ENCODE measurements around the gene NRXN3.

Gene NRXN3

DNA sequence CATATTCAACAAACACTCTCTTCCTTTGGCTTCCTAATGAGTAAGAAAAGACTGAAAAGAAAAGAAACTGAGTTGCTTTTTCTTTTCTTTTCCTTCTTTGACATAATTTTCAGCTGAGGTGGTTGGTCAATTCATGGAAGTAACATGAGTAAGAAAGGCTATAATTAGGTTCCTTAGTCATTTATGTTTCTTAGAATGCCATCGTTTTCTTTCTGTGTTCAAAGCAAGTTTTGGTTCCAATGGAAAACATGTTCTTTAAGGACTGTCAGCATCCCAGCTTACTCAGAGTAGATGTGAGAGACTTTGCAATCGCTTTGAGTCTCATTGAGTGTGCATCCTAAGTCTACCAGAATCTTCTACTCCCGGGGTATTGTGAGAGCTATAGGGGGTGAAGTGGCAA lies 1158.7 kb downstream of the NRXN3 start:
- Histone ChIP-seq H3K27me3 (ENCODE audit: insufficient read depth, low read length) (no peaks in the 10 kb centered on the region), H3K4me2 (ENCODE audit: low read length) (no peak overlapping the region)
- TF ChIP-seq, protein P1, sequence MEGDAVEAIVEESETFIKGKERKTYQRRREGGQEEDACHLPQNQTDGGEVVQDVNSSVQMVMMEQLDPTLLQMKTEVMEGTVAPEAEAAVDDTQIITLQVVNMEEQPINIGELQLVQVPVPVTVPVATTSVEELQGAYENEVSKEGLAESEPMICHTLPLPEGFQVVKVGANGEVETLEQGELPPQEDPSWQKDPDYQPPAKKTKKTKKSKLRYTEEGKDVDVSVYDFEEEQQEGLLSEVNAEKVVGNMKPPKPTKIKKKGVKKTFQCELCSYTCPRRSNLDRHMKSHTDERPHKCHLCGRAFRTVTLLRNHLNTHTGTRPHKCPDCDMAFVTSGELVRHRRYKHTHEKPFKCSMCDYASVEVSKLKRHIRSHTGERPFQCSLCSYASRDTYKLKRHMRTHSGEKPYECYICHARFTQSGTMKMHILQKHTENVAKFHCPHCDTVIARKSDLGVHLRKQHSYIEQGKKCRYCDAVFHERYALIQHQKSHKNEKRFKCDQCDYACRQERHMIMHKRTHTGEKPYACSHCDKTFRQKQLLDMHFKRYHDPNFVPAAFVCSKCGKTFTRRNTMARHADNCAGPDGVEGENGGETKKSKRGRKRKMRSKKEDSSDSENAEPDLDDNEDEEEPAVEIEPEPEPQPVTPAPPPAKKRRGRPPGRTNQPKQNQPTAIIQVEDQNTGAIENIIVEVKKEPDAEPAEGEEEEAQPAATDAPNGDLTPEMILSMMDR (IDR thresholded peaks at IDR 0.05; ENCODE audit: low read length) = no peak
- no peak for TF ChIP-seq EZH2 (IDR thresholded peaks at IDR 0.05; ENCODE audit: borderline replicate concordance, low read length)

DNA sequence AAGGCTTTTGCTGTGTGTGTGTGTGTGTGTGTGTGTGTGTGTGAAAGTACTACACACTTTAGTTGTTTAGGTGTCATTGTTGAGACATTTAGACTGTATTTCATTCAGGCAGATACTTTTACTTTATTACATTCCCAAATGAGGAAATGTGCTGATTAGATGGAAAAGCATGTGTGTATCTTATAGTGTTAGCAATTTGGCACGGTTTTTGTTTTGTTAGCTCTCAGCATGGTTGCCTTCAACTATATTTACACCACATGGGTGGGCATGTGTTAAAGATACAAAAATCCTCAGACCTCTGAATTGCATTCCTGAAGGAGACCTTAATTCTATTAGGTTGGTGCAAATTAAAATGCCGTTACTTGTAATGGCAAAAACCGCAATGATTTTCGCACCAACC lies 1161.7 kb downstream of the NRXN3 start:
- Histone ChIP-seq H3K9me3 (ENCODE audit: low read length) (no peaks in the 10 kb centered on the region), H3K4me2 (ENCODE audit: low read length) (no peak overlapping the region), H3K9ac (ENCODE audit: low read length) (no peak overlapping the region), H3K79me2 (ENCODE audit: insufficient read depth, low read length) (no peaks in the 10 kb centered on the region), H3K4me3 (ENCODE audit: low read depth, low read length, poor library complexity, severe bottlenecking) (no peak overlapping the region), H3F3A (ENCODE audit: insufficient read depth, low read length) (no peaks in the 10 kb centered on the region), H3K27me3 (ENCODE audit: insufficient read depth, low read length) (no peaks in the 10 kb centered on the region), H2AFZ (ENCODE audit: low read length) (no peak overlapping the region), H4K20me1 (ENCODE audit: insufficient read depth, low read length) (no peaks in the 10 kb centered on the region), H3K4me1 (ENCODE audit: insufficient read depth, low read length, severe bottlenecking) (no peaks in the 10 kb centered on the region), H3K27ac (ENCODE audit: low read depth, low read length, poor library complexity, severe bottlenecking) (no peak overlapping the region), H3K9me2 (ENCODE audit: low read depth, low read length) (no peaks in the 10 kb centered on the region), H3K36me3 (ENCODE audit: insufficient read depth, low read length) (no peaks in the 10 kb centered on the region)
- no peak for TF ChIP-seq EZH2 (IDR thresholded peaks at IDR 0.05; ENCODE audit: borderline replicate concordance, low read length)
- TF ChIP-seq, protein P1 (IDR thresholded peaks at IDR 0.05; ENCODE audit: low read length) = no peak

More for the DNA sequence above, 1158.7 kb downstream of the NRXN3 start:
- Histone ChIP-seq H3K27ac (ENCODE audit: low read depth, low read length, poor library complexity, severe bottlenecking) (no peak overlapping the region), H4K20me1 (ENCODE audit: insufficient read depth, low read length) (no peaks in the 10 kb centered on the region), H3K36me3 (ENCODE audit: insufficient read depth, low read length) (no peaks in the 10 kb centered on the region), H3K79me2 (ENCODE audit: insufficient read depth, low read length) (no peaks in the 10 kb centered on the region), H2AFZ (ENCODE audit: low read length) (no peak overlapping the region), H3K9me3 (ENCODE audit: low read length) (no peaks in the 10 kb centered on the region), H3K9ac (ENCODE audit: low read length) (no peak overlapping the region), H3K9me2 (ENCODE audit: low read depth, low read length) (no peaks in the 10 kb centered on the region), H3F3A (ENCODE audit: insufficient read depth, low read length) (no peaks in the 10 kb centered on the region), H3K4me3 (ENCODE audit: low read depth, low read length, poor library complexity, severe bottlenecking) (no peak overlapping the region), H3K4me1 (ENCODE audit: insufficient read depth, low read length, severe bottlenecking) (no peaks in the 10 kb centered on the region)

DNA sequence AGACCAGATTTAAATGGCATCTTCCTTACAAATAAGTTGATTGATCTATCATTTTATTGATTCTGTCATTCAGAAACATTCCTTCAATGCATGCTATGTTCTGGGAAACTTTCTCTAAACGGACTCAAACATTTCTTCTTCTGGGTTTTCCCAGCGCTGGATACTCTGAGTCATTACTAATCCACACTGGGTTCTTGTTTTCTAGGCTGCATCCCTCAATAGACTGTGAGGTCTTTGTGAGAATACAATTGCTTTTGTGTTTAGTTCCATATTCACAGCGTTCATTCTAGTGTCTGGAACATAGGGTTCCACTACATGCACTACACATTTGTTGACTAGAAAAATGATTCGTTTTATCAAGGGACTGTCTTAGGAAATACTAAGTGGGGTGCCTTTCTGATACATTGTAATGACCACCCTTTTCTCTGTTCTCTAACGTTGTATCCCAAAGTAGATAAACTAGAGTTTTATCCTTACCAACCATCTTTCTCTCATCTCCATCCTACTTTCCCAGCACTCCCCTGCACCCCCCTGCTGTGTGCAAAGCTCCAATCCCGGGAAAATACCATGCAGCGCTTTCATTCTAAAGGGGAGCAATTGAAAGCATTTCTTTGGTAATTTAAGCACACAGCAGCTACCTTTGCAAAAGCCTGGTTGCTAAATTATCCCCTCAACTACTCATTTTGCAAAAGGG lies 1162.5 kb downstream of the NRXN3 start:
- Histone ChIP-seq H3K4me2 (ENCODE audit: low read length) (no peak overlapping the region), H3K9me2 (ENCODE audit: low read depth, low read length) (no peaks in the 10 kb centered on the region), H3K4me1 (ENCODE audit: insufficient read depth, low read length, severe bottlenecking) (no peaks in the 10 kb centered on the region), H3K9me3 (ENCODE audit: low read length) (no peaks in the 10 kb centered on the region), H3K27me3 (ENCODE audit: insufficient read depth, low read length) (no peaks in the 10 kb centered on the region), H3K4me3 (ENCODE audit: low read depth, low read length, poor library complexity, severe bottlenecking) (no peak overlapping the region), H4K20me1 (ENCODE audit: insufficient read depth, low read length) (no peaks in the 10 kb centered on the region), H3F3A (ENCODE audit: insufficient read depth, low read length) (no peaks in the 10 kb centered on the region), H3K36me3 (ENCODE audit: insufficient read depth, low read length) (no peaks in the 10 kb centered on the region), H3K9ac (ENCODE audit: low read length) (no peak overlapping the region), H3K79me2 (ENCODE audit: insufficient read depth, low read length) (no peaks in the 10 kb centered on the region), H2AFZ (ENCODE audit: low read length) (no peak overlapping the region), H3K27ac (ENCODE audit: low read depth, low read length, poor library complexity, severe bottlenecking) (no peak overlapping the region)
- TF ChIP-seq EZH2 (IDR thresholded peaks at IDR 0.05; ENCODE audit: borderline replicate concordance, low read length) = no peak
- TF ChIP-seq, protein P1 (IDR thresholded peaks at IDR 0.05; ENCODE audit: low read length) = no peak

All from OCI-LY1 (cell line).